GM21786 (cell line): ENCODE results near the gene STXBP4.

Experiments used
- ATAC-seq: cut with Tn5 transposase; IDR thresholded peaks from one replicate; pipeline ENCODE4 v1.9.1; 2021; ENCODE audit not compliant: unreplicated experiment

Gene STXBP4

GRCh38 chr17:55219459-55219858 is 250.9 kb downstream of the STXBP4 start:
- no peak for ATAC-seq

DNA sequence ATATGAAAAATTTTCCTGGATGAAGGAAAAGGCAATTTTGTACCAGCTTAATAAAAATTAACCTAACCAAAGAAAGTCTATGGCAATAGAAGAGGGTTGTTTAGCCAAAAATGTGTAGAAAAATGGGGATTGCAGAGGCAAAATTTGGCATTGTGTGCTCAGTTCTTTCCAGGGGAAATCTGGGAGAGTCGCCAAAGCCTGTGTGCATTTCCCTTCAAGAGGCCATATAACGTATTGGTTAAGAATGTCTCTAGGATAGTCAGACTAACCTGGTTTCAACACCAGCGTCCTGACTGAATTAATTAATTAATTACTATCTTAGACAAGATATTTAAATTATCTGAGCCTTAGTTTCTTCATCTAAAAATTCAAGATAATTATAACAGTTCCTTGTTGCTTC is 251.4 kb downstream of the STXBP4 start:
- ATAC-seq, result no peak
